Astrocyte (in vitro differentiated cells and primary cell): ENCODE data around the gene MRTFB.

Source experiments
- EZH2 ChIP-seq: IDR thresholded peaks from 2 replicates; pipeline ENCODE4 v1.6.1; 2012; ENCODE audit warnings: mild to moderate bottlenecking, low read length, inconsistent platforms; ENCODE audit not compliant: insufficient read depth
- TF ChIP-seq, protein P1 (sequence below): IDR thresholded peaks from 2 replicates; pipeline ENCODE4 v1.5.1; 2011; ENCODE audit warnings: low read depth, mild to moderate bottlenecking, inconsistent platforms, low read length, moderate library complexity; ENCODE audit not compliant: insufficient read depth

DNA sequence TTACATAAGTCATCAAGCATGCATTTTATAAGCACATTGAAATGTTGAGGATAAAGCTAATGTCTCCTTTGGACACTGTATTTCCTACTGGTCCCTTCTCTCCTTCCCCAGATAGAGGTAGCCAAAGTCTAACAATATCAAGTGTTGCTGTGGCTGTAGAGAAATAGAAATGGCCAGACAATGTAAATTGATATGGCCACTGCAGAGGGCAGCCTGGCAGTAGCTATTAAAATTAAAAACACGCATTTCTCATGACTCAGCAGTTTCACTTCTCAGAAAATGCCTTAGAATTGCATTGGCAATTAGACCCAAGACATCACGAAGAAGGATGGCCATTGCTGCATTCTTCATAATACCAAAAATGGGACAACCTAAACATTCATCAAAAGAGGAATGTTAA lies 46.8 kb upstream of the MRTFB start:
- TF ChIP-seq, protein P1, sequence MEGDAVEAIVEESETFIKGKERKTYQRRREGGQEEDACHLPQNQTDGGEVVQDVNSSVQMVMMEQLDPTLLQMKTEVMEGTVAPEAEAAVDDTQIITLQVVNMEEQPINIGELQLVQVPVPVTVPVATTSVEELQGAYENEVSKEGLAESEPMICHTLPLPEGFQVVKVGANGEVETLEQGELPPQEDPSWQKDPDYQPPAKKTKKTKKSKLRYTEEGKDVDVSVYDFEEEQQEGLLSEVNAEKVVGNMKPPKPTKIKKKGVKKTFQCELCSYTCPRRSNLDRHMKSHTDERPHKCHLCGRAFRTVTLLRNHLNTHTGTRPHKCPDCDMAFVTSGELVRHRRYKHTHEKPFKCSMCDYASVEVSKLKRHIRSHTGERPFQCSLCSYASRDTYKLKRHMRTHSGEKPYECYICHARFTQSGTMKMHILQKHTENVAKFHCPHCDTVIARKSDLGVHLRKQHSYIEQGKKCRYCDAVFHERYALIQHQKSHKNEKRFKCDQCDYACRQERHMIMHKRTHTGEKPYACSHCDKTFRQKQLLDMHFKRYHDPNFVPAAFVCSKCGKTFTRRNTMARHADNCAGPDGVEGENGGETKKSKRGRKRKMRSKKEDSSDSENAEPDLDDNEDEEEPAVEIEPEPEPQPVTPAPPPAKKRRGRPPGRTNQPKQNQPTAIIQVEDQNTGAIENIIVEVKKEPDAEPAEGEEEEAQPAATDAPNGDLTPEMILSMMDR: no peak
- TF ChIP-seq EZH2: no peak
